Measurements from ENCODE around the gene LIMA1. TPM values are rescaled to one million over a fixed set of nuclear protein-coding genes. Genes with fewer than 3 reads are reported as not detected.

Gene LIMA1
- total RNA-seq, 4 donors from 2014 or later = 194 to 256 (median 228) TPM

DNA sequence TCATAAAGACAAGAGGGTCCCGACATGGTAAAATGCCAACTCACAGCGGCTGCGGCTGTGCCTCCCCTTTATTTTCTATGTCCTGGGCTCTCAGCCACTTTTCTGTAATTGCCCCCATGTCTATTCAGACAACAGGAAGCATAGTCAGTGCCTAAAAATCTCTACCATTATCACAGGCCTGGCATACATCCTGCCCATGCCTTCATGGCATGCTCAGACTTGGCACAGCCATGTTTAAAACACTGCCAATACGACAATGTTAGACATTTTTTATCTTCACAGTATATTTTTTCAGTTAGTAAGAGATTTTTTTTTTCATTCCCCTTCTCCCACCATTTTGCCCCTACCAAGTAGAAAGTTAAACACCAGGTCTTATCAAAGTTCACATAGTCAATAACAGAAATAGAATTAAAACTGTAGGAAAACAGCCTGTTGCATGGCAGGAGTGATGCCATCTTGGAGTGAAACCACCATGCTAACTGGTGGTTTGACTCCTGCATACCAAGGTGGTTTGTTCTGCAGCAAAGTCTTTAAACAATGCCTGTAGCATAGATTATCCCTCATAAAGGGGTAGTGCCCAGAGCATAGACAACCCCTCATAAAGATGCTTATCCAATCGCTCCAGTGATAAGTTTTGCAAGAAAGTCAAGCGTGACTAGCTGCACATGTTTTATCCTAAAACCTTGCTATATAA, 97.2 kb downstream of the LIMA1 start:
- TF ChIP-seq, protein P1, sequence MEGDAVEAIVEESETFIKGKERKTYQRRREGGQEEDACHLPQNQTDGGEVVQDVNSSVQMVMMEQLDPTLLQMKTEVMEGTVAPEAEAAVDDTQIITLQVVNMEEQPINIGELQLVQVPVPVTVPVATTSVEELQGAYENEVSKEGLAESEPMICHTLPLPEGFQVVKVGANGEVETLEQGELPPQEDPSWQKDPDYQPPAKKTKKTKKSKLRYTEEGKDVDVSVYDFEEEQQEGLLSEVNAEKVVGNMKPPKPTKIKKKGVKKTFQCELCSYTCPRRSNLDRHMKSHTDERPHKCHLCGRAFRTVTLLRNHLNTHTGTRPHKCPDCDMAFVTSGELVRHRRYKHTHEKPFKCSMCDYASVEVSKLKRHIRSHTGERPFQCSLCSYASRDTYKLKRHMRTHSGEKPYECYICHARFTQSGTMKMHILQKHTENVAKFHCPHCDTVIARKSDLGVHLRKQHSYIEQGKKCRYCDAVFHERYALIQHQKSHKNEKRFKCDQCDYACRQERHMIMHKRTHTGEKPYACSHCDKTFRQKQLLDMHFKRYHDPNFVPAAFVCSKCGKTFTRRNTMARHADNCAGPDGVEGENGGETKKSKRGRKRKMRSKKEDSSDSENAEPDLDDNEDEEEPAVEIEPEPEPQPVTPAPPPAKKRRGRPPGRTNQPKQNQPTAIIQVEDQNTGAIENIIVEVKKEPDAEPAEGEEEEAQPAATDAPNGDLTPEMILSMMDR (IDR thresholded peaks at IDR 0.05; ENCODE audit: low read depth) = no peak

DNA sequence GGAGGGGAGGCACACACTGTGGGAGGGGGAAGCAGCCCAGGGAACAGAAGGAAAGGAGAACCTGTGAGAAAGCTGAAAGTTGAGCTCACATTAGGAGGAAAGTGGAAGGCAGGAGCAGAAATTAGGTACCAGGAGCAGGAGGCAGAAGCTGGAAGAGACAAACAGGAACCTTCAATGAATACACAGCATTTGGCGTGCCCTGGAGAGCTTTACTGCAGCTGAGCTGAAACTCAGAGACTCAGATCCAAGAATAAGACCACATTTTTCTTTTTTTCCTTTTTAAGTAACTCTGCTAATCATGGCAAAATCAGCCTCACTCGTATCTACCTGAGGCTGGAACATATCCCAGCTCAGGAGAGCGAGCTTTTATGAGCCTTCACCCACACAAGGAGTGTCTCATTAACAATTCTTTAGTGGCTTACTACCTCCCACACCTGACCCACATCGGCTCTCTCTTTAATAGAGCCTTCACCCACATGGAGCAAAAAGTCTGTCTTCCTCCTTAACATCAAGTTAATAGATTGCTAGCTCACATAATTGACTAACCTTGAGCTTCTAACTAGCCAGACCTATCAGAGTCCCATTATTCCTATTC, 97.9 kb downstream of the LIMA1 start:
- TF ChIP-seq, protein P1 (IDR thresholded peaks at IDR 0.05; ENCODE audit: low read depth) = no peak

DNA sequence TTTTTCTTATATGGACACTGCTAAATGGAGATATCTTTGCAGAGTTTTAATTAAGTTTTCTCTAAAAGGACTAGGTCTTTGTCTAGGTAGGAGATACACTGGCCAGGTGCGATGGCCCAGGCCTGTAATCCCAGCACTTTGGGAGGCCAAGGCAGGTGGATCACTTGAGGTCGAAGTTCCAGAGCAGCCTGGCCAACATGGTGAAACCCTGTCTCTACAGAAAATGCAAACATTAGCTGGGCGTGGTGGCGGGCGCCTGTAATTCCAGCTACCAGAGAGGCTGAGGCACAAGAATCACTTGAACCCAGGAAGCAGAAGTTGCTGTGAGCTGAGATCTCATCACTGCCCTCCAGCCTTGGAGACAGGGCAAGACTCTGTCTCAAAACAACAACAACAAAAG, 99.1 kb downstream of the LIMA1 start:
- TF ChIP-seq, protein P1 (IDR thresholded peaks at IDR 0.05; ENCODE audit: low read depth) = no peak

DNA sequence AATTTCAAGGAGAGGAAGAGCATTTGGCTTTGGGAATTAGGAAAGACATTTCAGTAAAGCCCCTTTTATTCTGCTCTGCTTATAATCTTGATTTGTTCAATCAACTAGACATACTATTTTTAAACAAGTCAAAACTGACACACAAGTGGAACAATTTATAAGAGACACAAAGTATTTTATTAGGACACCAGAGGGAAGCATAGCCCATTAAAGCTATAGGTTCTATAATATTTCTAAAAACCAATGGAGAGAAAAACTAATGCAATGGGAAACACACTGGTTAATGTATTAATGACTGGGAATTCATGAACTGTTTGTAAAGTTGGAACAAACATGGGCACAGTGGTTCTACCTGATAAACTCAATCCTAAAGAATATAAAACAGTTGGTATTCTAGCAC, 100.9 kb downstream of the LIMA1 start:
- TF ChIP-seq, protein P1 (IDR thresholded peaks at IDR 0.05; ENCODE audit: low read depth) = no peak

DNA sequence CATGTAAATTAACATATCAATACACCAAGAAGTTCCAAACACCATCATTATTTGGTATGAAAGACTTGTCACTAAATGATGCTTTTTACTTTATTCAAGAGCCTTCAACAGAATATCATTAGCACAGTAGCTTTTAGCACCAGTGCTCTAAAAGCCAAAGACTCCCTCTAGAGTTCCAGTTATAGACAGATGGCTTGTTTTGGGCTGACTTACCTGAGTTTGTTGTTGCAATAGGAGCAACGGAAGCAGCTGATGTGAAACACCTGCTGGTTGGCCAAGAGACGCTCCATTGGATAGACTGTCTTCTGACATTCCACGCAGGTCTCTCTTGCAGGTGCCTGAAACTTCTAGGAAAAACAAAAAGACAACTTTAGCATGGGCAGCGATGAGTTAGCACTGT, 101.6 kb downstream of the LIMA1 start:
- TF ChIP-seq, protein P1 (IDR thresholded peaks at IDR 0.05; ENCODE audit: low read depth) = no peak

DNA sequence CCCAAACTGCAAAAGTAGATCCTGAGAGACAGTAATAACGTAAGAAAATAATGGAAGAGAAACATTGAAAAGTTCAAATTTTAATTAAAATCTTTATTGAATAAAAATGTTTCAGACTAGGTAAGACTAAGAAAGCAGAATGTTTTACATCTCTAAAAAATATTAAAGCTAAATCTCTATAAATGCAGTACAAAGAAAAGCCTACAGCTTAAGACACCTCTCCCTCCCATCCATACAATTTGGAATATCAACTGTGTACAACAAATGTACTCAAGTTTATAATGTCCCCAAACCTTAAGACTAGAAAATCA, 107.6 kb downstream of the LIMA1 start:
- TF ChIP-seq, protein P1 (IDR thresholded peaks at IDR 0.05; ENCODE audit: low read depth) = no peak

DNA sequence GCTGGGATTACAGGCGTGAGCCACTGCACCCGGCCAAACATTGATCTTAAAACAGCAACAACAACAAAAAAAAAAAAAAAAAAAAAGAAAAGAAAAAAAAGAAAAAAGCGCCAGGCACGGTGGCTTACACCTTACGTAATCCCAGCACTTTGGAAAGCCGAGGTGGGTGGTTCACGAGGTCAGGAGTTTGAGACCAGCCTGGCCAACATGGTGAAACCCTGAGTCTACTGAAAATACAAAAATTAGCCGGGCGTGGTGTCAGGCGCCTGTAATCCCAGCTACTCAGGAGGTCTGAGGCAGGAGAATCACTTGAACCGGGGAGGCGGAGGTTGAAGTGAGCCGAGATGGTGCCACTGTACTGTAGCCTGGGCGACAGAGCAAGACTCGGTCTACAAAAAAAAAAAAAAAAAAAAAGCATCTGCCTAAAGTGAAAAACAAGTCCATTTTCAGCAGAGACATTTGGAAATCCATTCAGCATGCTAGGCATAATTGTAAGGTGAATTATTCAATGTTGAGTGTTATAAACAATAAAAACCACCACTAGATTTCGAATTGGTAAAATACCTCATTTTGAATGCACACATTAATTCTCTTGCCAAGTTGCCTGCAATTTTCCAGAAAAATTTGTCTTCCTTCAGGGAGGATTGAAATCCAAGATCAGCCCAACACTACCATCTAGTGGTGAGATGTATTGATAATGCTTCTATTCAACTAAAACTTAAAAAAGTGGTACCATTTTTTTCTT, 108.2 kb downstream of the LIMA1 start:
- TF ChIP-seq, protein P1 (IDR thresholded peaks at IDR 0.05; ENCODE audit: low read depth) = no peak

All from subcutaneous adipose tissue (tissue), 4 donors.